Measurements from ENCODE around the gene EFNB2. TPM values are rescaled to one million over a fixed set of nuclear protein-coding genes. Genes with fewer than 3 reads are reported as not detected.

Gene EFNB2
- total RNA-seq, 2 experiments from 2014 or later, result 0.11 to 0.20 TPM

DNA sequence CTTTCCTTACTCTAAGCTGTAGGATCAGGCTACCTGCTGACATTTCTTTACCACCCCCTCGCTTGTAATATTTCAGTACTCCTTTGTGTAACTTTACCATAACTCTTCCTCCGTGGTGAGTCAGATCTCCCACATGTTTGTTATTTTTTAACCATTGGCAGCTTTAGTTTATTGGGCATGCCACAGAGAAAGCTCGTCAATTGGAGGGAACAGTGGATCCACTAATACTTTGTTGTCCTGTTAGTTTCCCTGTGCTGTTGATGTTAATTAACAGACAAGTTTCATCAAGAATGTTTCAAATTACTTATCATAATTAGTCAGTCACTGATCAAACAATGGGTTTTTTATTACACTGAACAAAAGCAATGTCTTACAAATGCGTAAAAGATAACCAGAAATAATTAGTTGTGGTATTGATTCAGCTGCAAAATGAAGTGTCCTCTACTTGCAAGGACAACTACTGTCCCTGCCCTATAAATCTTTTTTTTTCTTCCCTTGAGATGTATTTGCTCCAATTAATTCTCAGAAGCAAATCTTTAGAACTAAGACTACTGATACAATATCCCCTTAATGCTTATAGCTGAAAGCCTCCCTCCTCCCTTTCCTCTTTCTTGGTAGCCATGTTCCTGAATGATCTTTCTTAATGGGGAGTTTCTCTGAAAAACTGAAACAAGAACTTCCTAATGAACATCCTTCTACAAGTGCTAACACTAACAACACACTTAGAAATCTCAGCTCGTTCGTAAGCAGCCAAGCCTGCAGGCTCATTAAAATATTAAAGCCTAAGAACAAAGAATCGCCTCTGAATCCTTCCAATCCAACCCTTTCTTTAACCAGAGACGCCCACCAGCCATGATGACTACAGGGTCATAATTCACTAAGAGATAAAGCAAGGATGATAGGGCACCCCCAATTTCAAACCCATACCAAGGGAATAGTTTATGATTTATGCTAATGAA lies 22.2 kb downstream of the EFNB2 start:
- no peaks in the 10 kb centered on the region for H3K9me3 Mint-ChIP-seq
- no peak for ATAC-seq
- peaks cover 19% of the 10 kb centered on the region for H3K27me3 Mint-ChIP-seq
- no peaks in the 10 kb centered on the region for H3K36me3 Mint-ChIP-seq (ENCODE audit: low read depth)
- H3K27ac Mint-ChIP-seq, result no peak overlapping the region
- no peaks in the 10 kb centered on the region for H3K4me1 Mint-ChIP-seq (ENCODE audit: low read depth)
- ChIA-PET POLR2A (no interaction called here), CTCF (interaction anchor here (0.6 to 1.3 kb wide), 2 partner anchors 22 to 237 kb away, joined by 3 to 4 read pairs; partner anchors contain the start of gene EFNB2)
- intact Hi-C loops (cut with micrococcal nuclease), result no loop called here
- no peak overlapping the region for H3K4me3 Mint-ChIP-seq
- DNase-seq, result no peak
- TF ChIP-seq, protein P1, sequence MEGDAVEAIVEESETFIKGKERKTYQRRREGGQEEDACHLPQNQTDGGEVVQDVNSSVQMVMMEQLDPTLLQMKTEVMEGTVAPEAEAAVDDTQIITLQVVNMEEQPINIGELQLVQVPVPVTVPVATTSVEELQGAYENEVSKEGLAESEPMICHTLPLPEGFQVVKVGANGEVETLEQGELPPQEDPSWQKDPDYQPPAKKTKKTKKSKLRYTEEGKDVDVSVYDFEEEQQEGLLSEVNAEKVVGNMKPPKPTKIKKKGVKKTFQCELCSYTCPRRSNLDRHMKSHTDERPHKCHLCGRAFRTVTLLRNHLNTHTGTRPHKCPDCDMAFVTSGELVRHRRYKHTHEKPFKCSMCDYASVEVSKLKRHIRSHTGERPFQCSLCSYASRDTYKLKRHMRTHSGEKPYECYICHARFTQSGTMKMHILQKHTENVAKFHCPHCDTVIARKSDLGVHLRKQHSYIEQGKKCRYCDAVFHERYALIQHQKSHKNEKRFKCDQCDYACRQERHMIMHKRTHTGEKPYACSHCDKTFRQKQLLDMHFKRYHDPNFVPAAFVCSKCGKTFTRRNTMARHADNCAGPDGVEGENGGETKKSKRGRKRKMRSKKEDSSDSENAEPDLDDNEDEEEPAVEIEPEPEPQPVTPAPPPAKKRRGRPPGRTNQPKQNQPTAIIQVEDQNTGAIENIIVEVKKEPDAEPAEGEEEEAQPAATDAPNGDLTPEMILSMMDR (IDR thresholded peaks at IDR 0.05), result no peak

DNA sequence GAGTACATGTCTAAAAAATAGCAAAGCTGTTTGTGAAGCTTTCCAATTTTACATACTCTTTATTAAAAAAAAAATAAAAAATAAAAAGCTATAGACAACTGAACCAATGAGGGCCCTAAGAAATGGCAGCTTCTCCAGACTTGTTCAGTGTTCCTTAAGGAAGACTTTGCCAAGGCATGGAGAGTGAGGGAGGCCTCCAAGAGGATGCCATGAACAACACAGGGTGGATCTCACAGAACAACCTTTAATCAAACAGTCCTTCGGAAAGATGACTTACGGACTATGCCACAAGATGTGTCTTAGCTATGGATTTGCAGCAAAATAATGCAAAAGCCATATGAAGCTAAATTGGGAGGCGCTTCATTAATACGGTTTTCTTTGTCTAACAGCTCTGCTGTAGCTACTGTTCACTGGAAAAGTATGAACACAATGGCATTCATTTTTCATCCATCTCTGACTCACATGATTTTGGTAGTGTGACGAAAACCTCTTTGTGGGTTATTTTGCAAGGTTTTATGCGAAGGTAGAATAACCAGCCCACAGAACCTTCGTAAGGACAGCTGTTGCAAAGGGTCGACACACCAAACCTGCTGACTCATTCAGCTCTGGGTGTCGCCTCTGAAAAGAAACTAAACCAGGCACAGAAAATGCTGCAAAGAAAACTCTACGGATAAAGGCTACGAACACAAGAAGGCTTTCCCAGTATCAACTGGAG lies 27.7 kb downstream of the EFNB2 start:
- Mint-ChIP-seq H3K27me3 (peaks cover 16% of the 10 kb centered on the region), H3K27ac (no peak overlapping the region), H3K36me3 (ENCODE audit: low read depth) (no peaks in the 10 kb centered on the region), H3K9me3 (no peaks in the 10 kb centered on the region), H3K4me3 (no peak overlapping the region), H3K4me1 (ENCODE audit: low read depth) (peaks cover 2% of the 10 kb centered on the region)
- ATAC-seq (peak; percentile 45), DNase-seq (peak; percentile 17)
- CTCF ChIA-PET, result interaction anchor here (1.0 to 1.5 kb wide), 3 partner anchors 29 to 114 kb away, joined by 3 read pairs; no protein-coding TSS in a partner anchor
- POLR2A ChIA-PET, result no interaction called here
- intact Hi-C loops (cut with micrococcal nuclease), result no loop called here
- TF ChIP-seq, protein P1 (IDR thresholded peaks at IDR 0.05), result no peak

DNA sequence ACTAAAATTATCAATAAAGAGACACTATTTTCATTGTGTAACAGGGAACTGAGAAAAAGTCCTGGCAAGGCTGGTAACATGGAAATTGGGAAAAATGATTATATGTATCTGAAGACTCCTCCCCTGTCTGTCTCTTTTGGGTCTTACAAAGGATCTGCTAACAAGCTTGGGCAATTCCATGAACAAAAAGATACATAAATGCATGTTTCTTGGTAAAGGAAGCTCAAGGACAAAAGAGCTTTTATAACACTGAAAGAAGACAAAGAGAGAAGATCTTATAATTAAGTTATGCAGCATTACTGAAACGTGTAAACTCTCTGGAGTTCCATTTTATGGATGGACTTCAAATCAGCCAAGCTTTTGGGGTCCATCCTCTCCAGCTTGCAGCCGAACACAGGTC lies 29.2 kb downstream of the EFNB2 start:
- Mint-ChIP-seq H3K27me3 (peaks cover 11% of the 10 kb centered on the region), H3K4me1 (ENCODE audit: low read depth) (peaks cover 2% of the 10 kb centered on the region), H3K36me3 (ENCODE audit: low read depth) (no peaks in the 10 kb centered on the region), H3K4me3 (no peak overlapping the region), H3K27ac (no peak overlapping the region), H3K9me3 (no peaks in the 10 kb centered on the region)
- intact Hi-C loops (cut with micrococcal nuclease), result no loop called here
- DNase-seq, result no peak
- no peak for ATAC-seq
- TF ChIP-seq, protein P1 (IDR thresholded peaks at IDR 0.05), result no peak
- ChIA-PET POLR2A (interaction anchor here (0.9 kb wide), 1 partner anchor 12 kb away, joined by 3 read pairs; no protein-coding TSS in a partner anchor), CTCF (no interaction called here)

DNA sequence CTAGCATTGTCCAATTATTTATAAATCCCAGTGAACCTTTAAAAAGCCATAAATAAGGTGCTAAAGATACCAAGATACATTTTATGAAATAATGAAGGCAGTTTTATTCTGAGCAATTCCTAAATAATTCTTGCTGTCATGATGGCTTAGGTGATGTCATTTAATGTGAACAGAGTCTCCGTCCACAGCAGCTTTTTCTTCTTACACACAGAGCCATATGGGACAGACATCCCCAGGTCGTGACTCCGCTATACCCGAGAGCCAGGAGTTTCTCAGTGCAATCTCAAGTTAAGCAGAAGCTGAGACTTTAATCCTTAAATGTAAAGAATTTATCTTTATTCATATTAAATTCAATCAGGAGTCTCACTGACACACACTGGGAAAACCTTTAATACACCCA lies 29.7 kb downstream of the EFNB2 start:
- H3K27me3 Mint-ChIP-seq, result peaks cover 12% of the 10 kb centered on the region
- DNase-seq, result no peak
- H3K4me1 Mint-ChIP-seq (ENCODE audit: low read depth), result peaks cover 2% of the 10 kb centered on the region
- TF ChIP-seq, protein P1 (IDR thresholded peaks at IDR 0.05), result no peak
- intact Hi-C loops (cut with micrococcal nuclease), result no loop called here
- POLR2A ChIA-PET, result interaction anchor here (0.9 kb wide), 1 partner anchor 12 kb away, joined by 3 read pairs; no protein-coding TSS in a partner anchor
- no peak overlapping the region for H3K27ac Mint-ChIP-seq
- H3K4me3 Mint-ChIP-seq, result no peak overlapping the region
- no peaks in the 10 kb centered on the region for H3K36me3 Mint-ChIP-seq (ENCODE audit: low read depth)
- CTCF ChIA-PET, result no interaction called here
- ATAC-seq, result no peak
- H3K9me3 Mint-ChIP-seq, result no peaks in the 10 kb centered on the region

All from activated CD8-positive, alpha-beta T cell treated with anti-CD3 and anti-CD28 coated beads for 36 hours (primary cell).